Stimulated activated CD4-positive, alpha-beta T cell treated with anti-CD3 and anti-CD28 coated beads, Interleukin-1b, Interleukin-23, amount 100 ng/mL, for 1 hour (primary cell): ENCODE results near the gene SGSH.
"Not testable (repeated sequence)": the region's sequence is repeated elsewhere in the genome, so short reads cannot be mapped to it uniquely, and the experiment has no call there.

Experiments
- DNase-seq, 2 donors: peaks; one replicate each; pipeline ENCODE4 v3.0.0-alpha.2; 2020; ENCODE audit warnings: low read depth in 2 of 2

SGSH gene

GRCh38 chr17:80220054-80220735 lies at the start of gene SGSH, which contains the start of gene SLC26A11:
TSS of gene SGSH (minus strand) at chr17:80220333. CDS start at chr17:80220313, 20 bp downstream.
TSS of gene SLC26A11 (plus strand) at chr17:80220427. CDS start at chr17:80221561, 1,134 bp downstream.
- peak in 1 of 2 donors; percentile 43 for DNase-seq

- no peak for DNase-seq
Observed at GRCh38 chr17:80269405-80269807, 49.3 kb upstream of the SGSH start.

DNA sequence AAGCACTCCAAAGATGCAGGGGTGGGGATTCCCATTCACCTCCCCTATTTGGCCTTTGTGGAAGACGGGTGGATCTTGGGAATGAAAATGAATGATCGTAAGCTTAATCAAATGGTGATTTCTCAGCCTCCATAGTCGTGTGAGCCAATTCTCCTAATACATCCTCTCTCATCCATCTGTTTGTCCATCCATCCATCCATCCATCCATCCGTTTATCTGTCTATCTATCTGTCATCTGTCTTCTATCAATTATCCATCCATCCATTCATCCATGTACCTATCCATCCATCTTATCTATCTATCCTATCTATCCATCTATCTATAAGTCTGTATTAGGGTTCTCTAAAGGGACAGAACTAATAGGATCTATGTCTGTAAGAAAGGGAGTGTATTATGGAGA lies 48.3 kb upstream of the SGSH start:
- no peak for DNase-seq

- DNase-seq: no peak
Observed at GRCh38 chr17:80267391-80267790, 47.3 kb upstream of the SGSH start.

GRCh38 chr17:80265205-80266068 lies 45.3 kb upstream of the SGSH start:
- no peak for DNase-seq

- DNase-seq: no peak
Observed at GRCh38 chr17:80264205-80265075, 44.3 kb upstream of the SGSH start.

DNA sequence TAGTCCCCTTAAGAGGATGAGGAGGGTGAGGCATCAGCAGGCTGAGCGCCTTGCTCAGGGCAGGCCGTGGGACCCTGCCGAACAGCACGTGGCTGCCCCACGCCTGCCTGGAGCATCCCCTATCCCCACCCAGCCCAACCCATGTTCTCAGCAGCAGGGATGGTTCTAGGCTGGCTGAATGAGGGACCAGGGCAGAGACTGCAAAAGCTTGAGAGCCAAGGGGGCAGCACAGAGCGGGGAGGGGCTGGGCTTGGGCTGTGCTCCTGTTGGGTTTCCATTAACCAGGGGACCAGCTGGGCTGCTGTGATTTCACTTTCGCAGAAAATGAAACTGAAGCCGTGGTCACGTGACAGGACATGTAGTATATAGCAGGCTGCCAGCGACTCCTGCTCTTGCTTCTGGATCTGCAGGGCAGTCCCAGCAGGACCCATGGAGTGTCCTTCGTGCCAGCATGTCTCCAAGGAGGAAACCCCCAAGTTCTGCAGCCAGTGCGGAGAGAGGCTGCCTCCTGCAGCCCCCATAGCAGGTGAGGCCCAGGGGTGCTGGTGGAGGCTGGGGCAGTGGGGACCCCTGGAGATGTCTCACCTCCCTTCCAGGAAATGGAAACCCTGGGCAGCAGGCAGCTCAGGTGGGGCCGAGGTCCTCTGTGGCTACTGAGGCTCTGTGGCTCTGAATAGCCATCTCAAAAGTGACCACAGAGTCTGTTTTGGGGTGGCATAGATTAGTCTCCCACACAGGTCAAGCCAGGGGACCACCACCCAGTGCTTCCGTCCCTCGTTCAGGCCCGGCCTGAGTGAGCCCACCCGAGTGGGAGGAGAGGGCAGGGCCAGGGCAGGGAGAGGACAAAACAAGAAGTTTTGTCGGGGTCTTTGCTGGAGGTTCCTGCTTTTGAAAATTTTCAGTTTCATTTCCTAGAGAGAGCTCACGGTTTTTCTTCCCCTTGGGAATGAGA lies 43.4 kb upstream of the SGSH start:
- DNase-seq: peak; percentile 53 to 58

GRCh38 chr17:80262775-80263244 lies 42.7 kb upstream of the SGSH start:
- DNase-seq: no peak

- DNase-seq: no peak
Observed at GRCh38 chr17:80262291-80262690, 42.2 kb upstream of the SGSH start.

GRCh38 chr17:80261895-80262279 lies 41.8 kb upstream of the SGSH start:
- DNase-seq: no peak

DNA sequence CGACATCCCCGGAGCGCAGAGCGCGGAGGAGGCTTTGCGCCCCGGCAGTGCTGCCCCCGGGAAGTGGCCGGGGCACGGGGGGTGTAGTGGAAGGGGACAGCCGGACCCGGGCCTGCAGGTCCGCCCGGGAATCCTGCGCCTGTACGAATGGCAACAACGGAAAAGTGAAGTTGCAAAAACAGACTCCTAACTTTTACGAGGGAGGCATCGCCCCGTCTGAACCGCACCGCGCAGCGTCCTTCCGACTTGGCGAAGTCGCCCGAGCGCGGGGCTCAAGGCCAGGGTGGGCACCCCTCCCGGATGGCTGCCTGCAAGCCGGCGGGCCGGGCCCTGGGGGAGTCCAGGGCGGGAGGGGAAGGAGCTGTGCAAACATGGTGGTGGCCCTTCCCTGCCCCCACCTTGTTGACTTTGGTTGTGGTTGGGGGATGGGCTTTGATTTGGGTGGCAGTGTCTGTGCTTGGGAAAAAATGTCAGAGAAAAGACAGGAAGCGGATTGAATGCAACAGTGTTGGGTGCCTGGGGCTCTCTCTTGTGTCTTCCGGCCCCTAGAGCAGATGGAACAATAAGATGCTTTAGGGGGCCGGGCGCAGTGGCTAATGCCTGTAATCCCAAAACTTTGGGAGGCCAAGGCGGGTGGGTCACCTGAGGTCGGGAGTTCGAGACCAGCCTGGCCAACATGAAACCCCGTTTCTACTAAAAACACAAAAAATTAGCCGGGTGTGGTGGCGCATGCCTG lies 41.2 kb upstream of the SGSH start:
- peak in 1 of 2 donors; percentile 59 for DNase-seq

DNA sequence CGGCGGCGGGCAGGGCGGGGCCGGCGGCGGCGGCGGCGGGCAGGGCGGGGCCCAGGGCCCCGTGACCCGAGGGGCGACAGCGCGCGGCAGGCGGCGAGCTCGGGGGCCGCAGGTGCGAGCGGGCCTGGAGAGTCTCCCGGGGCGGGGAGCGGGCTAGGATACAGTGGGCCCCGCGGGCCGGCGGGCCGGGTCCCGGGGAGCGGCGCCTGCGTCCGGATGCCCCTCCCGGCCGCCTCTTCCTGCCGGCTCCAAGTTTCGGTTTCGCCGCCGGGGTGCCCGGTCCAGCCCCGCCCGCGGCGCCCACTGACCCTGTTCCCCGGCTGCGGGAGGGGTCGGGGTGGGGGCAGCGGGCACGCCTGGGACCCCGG lies 40.6 kb upstream of the SGSH start, which contains the start of gene RNF213:
Gene RNF213, plus strand, starts transcription at position 62 of the 368 bp plus-strand sequence. CDS start 2,830 bp downstream, outside the sequence.
- no peak for DNase-seq

- peak in 1 of 2 donors; percentile 60 for DNase-seq
Observed at GRCh38 chr17:80260069-80260535, 40.0 kb upstream of the SGSH start.

- DNase-seq: no peak
Observed at GRCh38 chr17:80259457-80260068, 39.4 kb upstream of the SGSH start.

DNA sequence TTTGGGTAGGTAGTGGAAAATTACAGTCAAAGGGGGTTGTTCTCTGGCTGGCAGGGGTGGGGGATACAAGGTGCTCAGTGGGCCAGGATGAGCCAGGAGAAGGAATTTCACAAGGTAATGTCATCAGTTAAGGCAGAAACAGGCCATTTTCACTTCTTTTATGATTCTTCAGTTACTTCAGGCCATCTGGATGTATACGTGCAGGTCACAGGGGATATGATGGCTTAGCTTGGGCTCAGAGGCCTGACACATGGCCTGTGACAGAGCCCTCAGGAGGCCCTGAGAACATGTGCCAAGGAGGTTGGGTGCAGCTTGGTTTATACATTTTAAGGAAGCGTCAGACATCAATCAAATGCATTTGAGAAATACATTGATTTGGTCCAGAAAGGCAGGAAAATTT lies 38.2 kb upstream of the SGSH start:
- DNase-seq: not testable (repeated sequence)

GRCh38 chr17:80257716-80258213 lies 37.6 kb upstream of the SGSH start:
- DNase-seq: no peak

- no peak for DNase-seq
Observed at GRCh38 chr17:80256034-80256350, 35.9 kb upstream of the SGSH start.

DNA sequence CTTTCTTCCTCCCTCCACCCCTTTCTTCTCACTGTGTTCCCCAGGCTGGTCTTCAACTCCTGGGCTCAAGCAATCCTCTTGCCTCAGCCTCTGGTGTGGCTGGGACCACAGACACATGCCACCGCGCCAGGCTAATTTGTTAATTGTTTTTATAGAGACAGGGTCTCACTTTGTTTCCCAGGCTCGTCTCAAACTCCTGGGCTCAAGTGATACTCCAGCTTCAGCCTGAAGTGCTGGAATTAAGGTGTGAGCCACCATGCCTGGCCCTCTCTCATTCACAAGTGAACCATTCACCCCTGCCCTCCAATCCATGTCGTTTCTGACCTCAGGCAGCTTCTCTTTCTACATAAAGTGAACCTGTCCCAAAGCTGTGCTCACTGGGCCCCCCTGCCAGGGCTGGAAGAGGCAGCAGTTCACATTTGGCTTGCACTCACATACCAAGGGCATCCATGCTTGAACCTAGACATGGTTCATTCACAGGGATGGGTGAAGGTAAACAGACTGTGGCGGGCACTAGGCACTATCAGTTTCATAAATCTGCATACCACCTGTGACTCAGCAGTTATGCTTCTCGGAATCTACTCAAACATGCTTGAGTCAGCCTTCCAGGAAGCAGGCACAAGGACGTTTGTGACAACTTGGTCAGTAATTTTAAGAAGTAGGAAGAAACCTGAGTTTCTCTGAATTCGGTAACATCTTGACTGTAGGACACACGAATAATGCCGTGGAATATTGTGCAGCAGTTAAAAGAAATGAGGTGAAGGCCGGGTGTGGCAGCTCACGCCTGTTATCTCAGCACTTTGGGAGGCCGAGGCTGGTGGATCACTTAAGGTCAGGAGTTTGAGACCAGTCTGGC lies 34.5 kb upstream of the SGSH start:
- DNase-seq: no peak
